CD1c-positive myeloid dendritic cell (primary cell): ENCODE data around the gene NEIL1.
"Not testable (repeated sequence)": the region's sequence is repeated elsewhere in the genome, so short reads cannot be mapped to it uniquely, and the experiment has no call there.

ENCODE experiments used
- DNase-seq: peaks from one replicate; pipeline ENCODE4 v3.0.0-alpha.2; 2016; ENCODE audit errors: extremely low spot score

Gene NEIL1

DNA sequence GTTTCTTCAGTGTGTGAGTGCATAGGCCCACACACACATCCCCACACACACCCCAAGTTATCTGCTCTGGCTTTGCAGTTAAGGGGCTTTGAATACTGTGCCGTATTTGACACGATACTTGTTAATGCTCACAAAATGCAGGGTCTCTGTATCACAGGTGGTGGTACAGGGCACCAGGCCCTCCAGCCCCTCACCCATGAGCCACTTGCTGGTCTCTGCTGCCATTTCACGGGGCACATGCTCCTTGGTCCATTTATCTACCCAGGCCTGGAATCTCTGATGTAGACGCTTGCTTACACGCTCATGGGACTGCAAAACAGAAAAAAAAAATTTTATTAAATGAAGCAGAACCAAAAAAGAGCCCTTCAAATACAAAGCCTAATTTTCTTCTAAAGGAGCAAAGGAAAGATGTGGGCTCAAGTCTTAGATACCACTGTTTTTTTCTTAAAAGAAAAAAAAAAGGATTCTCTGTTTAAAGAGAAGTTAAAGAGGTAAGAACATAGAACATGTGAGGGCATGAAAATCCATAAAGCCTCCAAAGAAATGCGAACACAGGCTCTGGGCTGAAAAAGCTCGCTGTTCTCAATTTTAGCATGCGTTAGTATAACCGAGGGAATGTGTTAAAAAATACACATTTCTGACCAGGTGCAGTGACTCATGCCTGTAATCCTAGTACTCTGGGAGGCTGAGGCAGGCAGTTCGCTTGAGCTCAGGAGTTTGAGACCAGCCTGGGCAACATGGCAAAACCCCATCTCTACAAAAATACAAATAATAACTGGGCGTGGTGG is 25.3 kb downstream of the NEIL1 start:
- DNase-seq, result no peak

DNA sequence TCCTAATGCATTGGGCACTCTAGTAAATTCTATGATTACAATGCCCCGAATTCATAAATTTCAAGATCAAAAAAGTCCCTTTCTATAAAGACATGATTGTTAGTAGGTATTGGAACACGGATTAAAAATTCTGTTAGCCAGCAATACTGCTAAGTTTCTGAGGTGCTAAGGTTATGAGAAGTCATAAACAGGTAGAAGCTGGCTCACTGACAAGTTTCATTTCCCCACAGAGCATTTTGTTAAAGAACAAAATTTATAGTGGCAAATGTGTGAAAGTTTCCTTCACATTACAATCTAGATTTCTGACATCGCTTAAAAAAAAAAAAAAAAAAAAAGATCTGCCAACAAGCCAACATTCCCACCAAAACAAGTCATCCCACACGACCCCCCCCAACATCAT is 33.9 kb downstream of the NEIL1 start:
- no peak for DNase-seq

DNA sequence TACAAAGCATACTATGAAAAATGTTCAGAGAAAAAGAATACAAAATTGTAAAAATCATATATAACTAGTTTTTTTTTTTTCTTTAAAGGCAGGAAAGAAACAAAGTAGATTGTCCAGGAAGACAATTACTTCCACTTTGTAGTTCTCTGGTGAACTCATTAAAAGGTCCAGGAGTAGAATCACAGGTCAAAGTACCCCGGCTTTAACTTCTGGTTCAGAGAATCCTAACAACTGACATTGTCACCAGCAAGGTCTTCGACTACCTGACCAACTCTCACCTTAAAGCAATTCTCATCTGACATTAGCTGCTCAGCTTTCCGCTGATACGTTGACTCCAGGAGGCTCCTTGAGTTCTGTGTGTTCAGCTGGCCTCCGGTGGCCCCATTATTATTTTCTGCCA is 37.1 kb downstream of the NEIL1 start:
- not testable (repeated sequence) for DNase-seq

DNA sequence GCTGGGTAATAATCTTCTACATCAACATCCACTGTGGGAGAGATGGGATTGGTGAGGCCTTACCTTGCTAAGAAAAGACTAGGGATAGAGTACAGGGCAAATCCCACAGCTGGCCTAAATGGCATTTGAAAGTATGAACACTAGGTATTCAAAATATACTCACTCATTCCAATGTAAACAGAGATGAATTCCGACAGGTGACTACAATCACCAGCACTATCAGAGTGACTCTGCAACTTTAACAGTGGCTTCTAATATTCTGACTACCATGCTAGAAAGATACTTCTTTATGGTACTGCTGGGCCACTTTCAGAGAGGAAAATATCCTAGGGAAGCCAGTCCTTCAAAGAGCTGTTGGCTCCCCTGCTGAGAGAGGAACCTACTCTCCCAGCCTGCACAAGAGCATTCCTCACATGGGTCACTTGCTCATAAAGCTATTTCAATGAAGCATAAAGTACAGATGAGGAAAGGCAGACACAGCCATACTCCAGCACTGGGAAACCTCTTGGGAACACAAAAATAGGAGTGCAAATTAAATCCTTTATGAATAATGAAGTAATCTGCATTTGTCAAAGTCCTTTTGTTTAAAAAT is 43.0 kb downstream of the NEIL1 start:
- no peak for DNase-seq

DNA sequence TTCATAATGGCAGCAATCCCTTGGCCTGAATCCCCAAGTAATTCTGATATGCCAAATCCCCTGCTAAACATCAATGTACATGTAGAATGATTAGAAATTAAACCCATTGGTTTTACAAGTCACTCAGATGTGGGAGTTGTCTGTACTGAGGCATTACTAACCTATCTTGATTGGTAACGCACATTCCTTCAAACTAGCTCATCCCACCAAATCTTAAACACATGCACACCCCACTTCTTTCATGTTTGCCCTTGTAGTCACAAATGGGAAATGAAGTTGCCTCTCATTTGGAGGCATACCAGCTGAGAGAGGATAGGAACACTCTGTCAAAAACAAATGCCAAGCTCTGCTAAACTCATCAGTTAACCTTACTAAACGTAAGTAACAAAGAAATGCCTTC is 50.7 kb downstream of the NEIL1 start:
- DNase-seq, result no peak

DNA sequence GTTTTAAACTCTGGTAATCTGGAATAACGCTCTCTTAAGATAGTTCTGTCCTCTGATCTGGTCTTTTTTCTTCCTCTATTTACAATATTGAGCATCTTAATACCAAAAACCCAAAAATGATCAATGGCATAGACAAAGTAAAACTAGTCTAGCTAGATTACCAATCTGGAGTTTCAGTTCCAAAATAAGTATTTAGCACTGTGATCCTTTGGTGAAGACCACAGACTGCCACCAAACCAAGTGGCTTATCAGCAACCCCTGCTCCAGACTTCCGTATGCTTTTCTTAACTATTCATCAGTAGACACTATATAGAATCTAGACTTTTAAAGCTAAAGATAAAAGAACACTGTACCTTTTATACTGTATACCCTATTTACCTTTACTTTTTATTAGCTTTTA is 57.1 kb downstream of the NEIL1 start:
- DNase-seq, result no peak
